NB4 (cell line): ENCODE results near the gene RPTOR.

Experiments
- CTCF ChIP-seq: IDR thresholded peaks from one replicate; pipeline ENCODE4 v1.5.1; 2012; ENCODE audit warnings: low read depth, low read length
- MYC ChIP-seq: IDR thresholded peaks from 2 replicates; pipeline ENCODE4 v1.6.1; 2011; ENCODE audit warnings: low read depth, low read length
- POLR2A ChIP-seq: IDR thresholded peaks from 2 replicates; pipeline ENCODE4 v1.6.1; 2011; ENCODE audit warnings: mild to moderate bottlenecking; ENCODE audit not compliant: insufficient read length; ENCODE audit errors: extremely low read depth

GRCh38 chr17:80759377-80759673 lies 214.7 kb downstream of the RPTOR start:
- TF ChIP-seq MYC (no peak), POLR2A (no peak), CTCF (no peak)
